Fibroblast of skin of scalp (primary cell): ENCODE results near the gene CABP7.

ENCODE experiments used
- DNase-seq: peaks from one replicate; pipeline ENCODE4 v3.0.0-alpha.2; 2013

CABP7 gene

DNA sequence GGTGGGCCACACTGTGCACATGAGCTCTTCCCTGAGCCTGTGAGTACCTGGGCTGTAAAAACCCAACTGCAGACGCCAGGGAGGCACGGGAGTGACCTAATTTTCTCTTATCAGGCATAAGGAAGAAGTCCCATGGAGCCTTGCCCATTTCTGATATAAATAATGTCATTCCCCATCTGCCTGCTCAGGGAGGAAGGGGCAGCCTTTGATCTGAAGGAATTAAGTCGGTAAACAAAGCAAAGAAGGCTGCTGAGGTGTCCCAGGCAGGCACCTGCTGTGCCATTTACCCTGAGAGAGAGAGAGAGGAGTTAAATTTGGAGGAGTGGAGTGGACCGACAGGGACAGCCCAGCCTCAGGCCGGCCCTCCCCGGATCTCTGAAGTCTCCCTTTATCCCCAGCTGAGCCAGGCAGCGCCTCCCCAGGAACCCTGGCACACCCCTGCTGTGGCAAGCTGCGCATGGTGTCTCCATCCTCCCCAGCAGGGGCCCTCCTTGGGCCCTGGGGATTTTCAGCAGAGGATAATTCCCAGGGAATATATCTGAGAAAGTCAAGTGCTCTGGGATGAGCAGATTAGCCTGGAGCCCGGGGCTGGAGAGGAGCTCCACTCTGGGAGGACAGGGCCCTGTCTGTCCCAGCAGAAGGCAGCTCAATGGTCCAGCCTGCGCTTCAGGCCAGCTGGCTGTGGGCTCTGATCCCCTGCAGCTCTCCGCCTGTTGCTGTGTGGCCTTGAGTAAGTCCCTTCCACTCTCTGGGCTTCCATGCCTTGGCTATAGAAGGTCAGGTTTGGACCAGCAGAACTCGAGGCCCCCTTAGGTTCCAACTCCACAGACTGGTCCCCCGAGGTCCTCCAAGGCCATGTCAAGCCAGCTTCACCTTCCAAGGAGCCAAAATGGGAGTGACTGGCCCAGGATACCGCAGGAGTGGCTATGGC lies 17.5 kb upstream of the CABP7 start:
- no peak for DNase-seq

DNA sequence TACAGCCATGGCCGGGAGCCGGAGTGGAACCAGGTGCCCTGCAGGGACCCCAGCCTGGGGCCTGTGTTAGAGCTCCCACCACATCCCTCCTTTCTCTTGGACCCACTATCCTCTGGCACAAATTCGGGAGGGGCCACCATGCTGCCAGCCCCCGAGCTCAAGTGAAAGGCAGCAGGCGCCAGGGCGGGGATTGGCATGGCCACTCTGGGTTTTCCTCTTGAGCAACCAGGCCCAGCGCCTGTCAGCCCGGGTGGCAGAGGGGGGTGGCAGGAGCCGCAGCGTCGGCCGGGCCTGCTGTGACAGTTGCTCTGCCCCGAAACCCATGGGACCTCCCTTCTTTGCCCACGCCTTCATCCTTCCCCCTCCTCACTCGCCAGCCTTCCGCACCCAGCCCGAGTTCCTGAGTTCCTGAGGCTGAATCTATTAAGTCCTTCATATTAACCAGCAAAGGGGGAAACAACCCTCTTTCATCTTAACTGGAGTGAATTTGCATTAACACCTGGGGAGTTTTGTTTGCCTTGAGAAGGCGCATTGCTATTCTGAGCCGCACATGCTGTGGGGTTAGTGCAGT lies 16.8 kb upstream of the CABP7 start:
- no peak for DNase-seq

DNA sequence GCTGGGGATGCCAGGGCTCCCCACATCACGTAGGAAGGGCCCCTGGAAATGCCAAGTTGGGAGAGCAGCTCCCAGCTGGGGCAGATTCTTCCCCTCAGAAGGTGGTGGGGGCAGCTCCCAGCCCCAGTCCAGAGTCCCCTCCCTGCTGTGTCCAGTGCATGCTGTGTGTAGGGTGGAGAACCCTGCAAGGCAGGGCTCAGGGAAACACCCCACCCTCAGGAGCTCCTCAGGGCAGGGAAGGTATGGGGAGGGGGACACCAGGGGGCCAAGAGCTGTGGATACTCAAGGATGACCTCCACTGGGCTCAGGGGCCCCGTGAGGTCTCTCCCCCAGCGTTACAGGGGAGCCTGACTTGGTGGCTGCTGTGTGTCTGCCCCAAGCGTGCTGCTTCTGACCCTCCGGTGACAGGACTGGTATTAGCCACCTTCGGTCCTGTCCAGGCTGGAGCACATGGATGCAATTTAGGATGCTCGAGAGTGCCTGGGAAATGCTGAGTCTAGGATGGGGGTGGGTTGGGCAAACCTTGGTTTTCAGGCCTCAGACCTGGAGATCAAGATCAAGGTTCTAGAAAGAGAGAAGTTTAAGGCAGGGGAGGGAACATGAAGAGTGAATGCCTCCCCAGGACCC lies 16.1 kb upstream of the CABP7 start:
- DNase-seq, result no peak

DNA sequence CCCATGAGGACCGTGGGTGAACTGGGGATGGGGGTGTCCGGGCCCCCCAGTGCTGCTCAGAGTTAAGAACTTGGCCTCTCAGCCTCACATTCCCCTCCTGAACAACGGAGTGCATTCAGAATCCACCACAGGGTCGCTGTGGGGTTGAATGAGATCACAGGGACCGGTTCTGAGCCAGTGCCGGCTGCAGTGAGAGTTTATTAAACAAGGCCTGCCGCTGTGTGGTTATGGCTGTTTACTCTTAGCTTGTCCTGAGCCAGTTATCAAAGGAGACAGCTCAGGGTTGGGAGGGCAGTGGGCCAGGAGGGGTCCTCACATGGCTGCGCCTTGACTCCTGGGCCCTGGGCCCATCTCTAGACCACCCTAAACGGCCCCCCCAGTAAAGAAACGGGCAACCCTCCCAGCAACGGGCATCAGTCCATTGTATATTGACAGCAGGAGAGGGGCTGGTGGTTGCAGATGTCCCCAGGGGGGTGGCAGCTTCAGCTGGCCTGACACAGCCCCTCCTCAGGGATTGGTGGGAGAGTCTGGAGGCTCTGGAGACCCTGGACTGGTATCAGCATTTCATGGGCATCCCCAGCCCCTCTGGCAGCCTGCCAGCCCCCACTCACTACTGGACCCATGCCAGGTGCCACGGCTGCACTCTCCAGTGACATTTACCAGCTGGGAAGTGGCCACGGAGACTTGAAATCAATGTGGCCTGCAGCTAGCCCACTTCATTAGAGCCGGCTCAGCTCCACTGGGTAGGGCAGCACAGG lies 15.1 kb upstream of the CABP7 start:
- DNase-seq, result peak; percentile 13

GRCh38 chr22:29705651-29706050 lies 14.2 kb upstream of the CABP7 start:
- DNase-seq, result no peak

DNA sequence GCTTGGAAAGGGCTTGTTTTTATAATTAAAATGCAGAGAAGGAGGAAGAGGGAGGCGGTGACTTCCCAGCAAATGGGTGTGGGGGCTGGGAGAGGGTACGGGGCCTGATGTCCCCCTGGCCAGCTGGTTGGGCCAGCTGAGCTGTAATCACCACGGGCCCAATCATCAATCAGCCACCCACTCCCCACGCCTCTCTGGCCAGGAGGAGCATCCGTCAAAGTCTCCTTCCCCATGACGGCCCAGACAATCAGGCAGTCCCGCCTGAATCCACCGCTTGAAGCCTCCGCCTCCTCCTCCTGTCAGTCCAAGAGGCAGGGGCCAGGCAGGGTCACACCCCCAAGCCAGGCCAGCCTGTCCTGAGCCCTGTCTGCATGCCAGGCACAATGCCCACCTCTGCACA lies 13.3 kb upstream of the CABP7 start:
- DNase-seq, result no peak

DNA sequence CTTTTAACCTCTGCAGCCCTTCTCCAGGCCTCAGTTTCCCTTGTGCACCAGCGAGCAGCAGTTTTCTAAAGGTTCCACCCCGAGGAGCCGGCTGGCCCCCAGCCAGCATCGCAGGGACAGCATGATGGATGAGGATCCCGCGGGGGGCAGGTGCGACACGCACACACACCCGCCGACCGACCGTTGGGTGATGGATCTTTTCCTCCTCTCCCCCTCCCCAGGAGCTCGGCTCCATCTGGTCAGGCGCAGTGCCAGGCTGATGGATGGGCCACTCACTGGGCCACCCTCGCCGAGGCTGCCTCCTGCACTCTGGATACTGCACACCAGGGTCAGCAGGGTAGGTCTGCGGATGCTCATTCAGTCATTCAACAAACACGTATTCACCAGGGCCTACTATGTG lies 12.8 kb upstream of the CABP7 start:
- no peak for DNase-seq

DNA sequence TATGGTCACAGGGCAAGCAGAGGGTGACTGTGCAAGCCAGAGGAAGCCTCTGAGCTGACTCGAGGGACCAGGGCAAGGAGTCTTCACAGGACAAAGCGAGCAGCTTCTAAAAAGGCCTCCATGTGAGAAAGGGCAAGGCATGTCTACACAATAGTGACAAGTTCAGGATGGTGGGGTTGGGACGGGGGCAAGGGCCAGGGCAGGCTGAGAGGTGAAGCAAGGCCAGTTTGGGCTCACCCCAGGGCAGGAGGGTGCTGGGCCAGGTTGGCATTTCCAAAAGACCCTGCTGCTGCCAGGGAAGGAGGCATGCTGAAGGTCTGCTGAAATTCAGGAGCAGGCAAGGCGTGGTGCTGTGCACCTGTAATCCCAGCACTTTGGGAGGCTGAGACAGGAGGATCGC lies 12.3 kb upstream of the CABP7 start:
- DNase-seq, result no peak

DNA sequence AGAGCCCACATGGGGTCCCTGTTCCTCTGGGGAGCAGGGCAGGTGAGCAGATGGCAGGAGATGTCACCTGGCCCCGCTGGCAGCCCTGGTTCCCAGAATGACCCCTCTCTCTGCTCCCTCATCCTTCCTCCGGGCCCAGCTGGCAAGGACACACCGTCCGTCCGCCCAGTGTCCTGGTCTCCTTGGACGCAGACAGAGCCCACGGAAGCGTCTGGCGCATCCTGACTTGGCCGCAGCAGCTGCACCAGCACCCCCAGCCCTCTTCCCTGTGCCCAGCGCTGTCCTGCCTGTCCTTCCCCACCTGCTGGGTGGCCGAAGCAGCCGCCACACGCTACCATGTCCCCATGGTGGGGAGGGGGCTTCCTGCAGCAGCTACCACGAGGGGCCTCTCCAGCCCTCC lies 9.6 kb upstream of the CABP7 start:
- DNase-seq, result no peak

DNA sequence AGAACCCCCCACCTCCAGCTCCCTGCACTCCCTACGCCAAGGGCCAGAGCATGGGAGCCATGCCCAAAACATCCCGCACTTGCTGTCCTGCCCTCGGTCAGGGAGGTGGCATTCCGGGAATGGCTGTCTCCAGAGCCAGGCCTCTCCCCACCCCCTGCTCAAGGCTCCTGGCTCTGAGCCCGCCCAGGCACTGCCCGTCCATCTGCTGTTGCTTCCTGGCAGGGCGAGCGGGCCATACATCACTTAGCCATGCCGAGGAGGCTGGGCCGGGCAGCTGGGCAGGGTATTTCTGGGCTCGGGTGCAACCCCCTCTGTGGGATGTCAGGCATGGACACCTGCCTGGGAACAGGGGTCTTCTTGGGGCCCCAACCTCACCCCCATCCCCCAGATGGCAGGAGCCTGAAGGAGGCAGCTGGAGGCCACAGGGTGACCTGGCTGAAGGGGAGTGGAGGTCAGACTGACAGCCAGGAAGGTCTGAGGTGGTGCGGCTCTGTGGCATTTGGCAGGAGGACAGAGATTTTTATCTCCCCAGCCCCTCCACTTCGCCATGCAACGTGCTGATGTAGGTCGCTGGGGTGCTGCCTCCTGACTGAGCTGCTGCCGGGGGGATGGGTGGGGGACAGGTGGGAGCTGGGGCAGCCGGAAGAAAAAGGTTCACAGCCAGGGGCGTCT lies 8.7 kb upstream of the CABP7 start:
- DNase-seq, result no peak

- DNase-seq, result no peak
These were observed 7.7 kb upstream of the CABP7 start for GRCh38 chr22:29712119-29712518.

- DNase-seq, result no peak
These were observed 6.6 kb upstream of the CABP7 start for GRCh38 chr22:29713156-29713727.

- no peak for DNase-seq
These were observed 4.6 kb upstream of the CABP7 start for GRCh38 chr22:29715240-29715639.

- no peak for DNase-seq
These were observed 4.1 kb upstream of the CABP7 start for GRCh38 chr22:29715705-29716104.

DNA sequence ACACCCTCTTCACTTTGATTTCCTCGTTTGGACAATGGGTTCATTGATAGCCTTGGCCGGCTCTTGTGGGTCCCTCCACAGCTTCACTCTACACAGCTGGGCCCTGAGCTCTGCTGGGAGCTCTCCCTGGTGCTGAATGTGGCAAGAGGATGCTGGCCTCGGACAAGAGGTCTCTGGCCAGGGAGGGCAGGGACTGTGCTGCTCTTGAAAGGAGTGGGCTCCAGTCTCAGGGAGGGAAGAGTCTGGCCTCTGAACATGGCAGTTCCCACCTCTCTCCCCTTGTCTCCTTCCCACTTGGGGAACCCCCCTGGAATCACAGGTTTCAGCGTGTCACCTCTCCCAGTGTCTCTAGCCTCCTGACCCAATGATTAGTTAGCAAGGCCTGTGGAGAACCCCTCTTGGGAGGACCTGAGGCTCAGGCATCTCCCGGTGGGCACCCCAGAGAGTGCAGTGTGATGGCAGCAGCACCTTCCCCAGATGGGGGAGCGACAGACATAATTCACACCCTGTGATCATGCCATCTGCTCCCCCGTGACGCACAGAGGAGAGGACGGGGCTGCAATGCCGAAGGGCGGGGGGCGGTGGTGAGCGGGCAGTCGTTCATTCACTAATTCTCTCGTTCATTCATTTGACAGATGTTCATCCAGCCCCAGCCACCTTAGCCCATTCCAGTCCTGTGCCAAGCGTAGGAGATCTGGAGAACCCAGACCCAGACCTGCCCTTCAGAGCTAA lies 2.8 kb upstream of the CABP7 start:
- peak; percentile 75 for DNase-seq

DNA sequence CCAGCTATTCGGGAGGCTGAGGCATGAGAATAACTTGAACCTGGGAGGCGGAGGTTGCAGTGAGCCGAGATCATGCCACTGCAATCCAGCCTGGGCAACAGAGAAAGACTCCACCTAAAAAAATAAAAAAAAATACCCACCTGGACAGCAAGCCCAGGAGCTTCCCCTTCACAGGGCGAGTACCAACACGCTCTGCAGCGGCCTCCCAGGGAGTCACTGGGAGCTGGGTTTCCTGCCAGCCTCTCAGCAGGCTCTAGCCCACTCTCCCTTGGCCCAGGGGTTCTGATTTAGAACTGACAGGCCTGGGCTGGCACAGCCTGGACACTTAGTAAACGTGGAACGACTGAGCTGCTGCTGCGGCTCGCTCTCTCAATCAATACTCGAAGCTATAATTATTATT lies 2.0 kb upstream of the CABP7 start:
- DNase-seq, result no peak

DNA sequence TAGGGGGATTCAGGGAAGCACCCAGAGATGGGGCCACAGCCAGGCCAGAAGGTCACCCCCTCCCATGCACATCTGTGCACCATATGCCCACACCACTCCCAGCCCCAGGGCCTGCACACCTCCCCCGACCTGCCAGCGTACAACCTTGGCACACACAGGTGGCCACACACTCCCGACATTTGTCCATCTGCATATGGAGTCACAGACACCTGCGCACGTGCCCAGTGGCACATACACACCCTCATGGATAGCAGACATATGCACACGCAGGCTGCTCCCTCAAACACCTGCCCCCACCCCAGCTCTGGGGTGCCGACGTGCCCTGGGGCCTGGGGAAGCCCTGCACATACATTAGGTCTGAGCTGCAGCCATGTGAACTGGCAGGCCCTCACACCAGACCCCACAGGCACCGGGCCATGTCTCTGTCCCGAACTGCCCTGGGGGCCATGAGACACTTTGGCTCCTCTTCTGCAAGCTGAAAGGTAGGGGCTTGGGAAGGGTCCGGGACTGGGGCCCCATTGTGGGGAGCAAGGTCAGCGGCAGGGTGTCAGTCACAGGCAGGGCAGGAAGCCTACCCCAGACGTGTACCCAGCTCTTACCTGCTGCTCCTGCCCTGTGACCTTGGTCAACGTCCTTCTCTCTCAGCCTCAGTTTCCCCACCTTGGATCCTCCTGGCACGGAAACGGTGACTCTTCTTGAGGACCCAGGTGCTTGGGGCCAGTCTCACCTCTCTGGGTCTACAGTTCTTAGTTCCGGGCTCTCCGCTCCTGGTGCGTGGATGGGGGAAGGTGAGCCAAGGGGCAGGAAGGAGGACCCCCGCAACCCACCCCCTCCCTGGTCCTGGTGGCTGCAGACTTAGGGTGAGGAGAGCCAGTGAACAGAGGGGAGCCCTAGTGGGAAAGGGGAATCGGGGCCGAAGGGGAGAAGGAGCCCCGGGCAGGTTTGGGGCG lies 579 bp upstream of the CABP7 start:
- no peak for DNase-seq

GRCh38 chr22:29720811-29721323 lies 1.1 kb downstream of the CABP7 start:
- no peak for DNase-seq

DNA sequence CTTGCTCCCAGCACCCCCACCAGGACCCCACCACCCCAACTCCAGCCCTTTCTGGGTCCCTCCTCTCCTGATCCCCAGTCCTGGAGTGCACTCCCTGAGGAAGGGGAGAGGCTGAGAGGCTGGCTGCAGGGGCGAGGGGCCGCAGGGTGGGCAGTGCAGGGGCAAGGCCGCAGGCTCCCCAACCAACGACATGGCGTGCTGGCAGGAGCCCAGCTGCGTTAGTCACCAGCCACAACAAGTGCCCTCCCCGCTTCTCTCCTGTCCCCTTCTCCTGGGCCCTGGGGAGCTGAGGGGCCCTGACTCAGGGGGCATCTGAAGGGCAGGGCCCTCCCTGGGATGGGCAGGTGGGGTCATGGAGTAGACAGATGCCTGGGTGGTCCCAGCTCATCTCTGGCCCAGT lies 2.3 kb downstream of the CABP7 start:
- DNase-seq, result no peak

DNA sequence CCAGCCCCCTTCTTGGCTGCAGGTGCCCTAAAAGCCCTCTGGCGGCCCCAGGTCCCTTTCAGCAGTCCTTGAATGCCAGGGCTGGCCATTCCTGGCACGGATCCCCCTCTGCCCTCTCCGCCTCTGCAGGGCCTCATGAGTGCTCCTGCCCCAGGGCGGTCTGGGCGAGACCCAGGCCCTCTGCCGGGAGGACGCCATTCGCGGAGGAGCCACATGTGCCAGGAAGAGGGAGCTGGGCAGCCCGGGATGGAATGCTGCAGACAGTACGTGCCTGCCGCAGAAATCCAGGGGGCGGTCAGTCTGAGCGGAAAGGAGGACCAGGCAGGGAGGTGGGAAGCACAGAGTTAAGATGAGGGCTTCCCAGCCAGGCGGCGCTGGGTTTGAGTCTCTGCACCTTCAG lies 2.8 kb downstream of the CABP7 start:
- no peak for DNase-seq
